Measurements from ENCODE around the gene UCP2.

UCP2 gene

GRCh38 chr11:74019104-74019738 is 36.6 kb upstream of the UCP2 start:
- Histone ChIP-seq H2AFZ (ENCODE audit: low read depth) (no peak overlapping the region), H3K36me3 (ENCODE audit: insufficient read depth) (no peaks in the 10 kb centered on the region), H3K4me2 (no peak overlapping the region), H3K79me2 (ENCODE audit: insufficient read depth, low read depth) (no peaks in the 10 kb centered on the region), H3K4me1 (ENCODE audit: low read depth, poor library complexity, severe bottlenecking) (peaks cover 6% of the 10 kb centered on the region), H3K27me3 (ENCODE audit: insufficient read depth, low read depth) (no peaks in the 10 kb centered on the region), H4K20me1 (ENCODE audit: insufficient read depth) (no peaks in the 10 kb centered on the region), H3K4me3 (IDR thresholded peaks at IDR 0.05; ENCODE audit: insufficient read depth, low read depth, low read length) (no peak overlapping the region), H3K9ac (no peak overlapping the region), H3K27ac (no peak overlapping the region)
- TF ChIP-seq CTCF (conservative IDR thresholded peaks at IDR 0.05; ENCODE audit: low read depth, low read length) = no peak

GRCh38 chr11:74018331-74019005 is 35.8 kb upstream of the UCP2 start:
- Histone ChIP-seq H3K4me1 (ENCODE audit: low read depth, poor library complexity, severe bottlenecking) (peaks cover 6% of the 10 kb centered on the region), H3K4me2 (no peak overlapping the region), H3K27ac (no peak overlapping the region), H3K36me3 (ENCODE audit: insufficient read depth) (no peaks in the 10 kb centered on the region), H3K79me2 (ENCODE audit: insufficient read depth, low read depth) (no peaks in the 10 kb centered on the region), H3K9ac (no peak overlapping the region), H4K20me1 (ENCODE audit: insufficient read depth) (no peaks in the 10 kb centered on the region), H3K4me3 (IDR thresholded peaks at IDR 0.05; ENCODE audit: insufficient read depth, low read depth, low read length) (no peak overlapping the region), H2AFZ (ENCODE audit: low read depth) (no peak overlapping the region), H3K27me3 (ENCODE audit: insufficient read depth, low read depth) (no peaks in the 10 kb centered on the region)
- no peak for TF ChIP-seq CTCF (conservative IDR thresholded peaks at IDR 0.05; ENCODE audit: low read depth, low read length)

GRCh38 chr11:74017631-74018030 is 35.0 kb upstream of the UCP2 start:
- Histone ChIP-seq H2AFZ (ENCODE audit: low read depth) (no peak overlapping the region), H3K4me3 (IDR thresholded peaks at IDR 0.05; ENCODE audit: insufficient read depth, low read depth, low read length) (no peak overlapping the region), H3K9ac (no peak overlapping the region), H3K36me3 (ENCODE audit: insufficient read depth) (no peaks in the 10 kb centered on the region), H3K4me1 (ENCODE audit: low read depth, poor library complexity, severe bottlenecking) (peaks cover 6% of the 10 kb centered on the region), H4K20me1 (ENCODE audit: insufficient read depth) (no peaks in the 10 kb centered on the region), H3K27me3 (ENCODE audit: insufficient read depth, low read depth) (no peaks in the 10 kb centered on the region), H3K4me2 (no peak overlapping the region), H3K27ac (no peak overlapping the region), H3K79me2 (ENCODE audit: insufficient read depth, low read depth) (no peaks in the 10 kb centered on the region)
- no peak for TF ChIP-seq CTCF (conservative IDR thresholded peaks at IDR 0.05; ENCODE audit: low read depth, low read length)

GRCh38 chr11:74015919-74016684 is 33.5 kb upstream of the UCP2 start:
- H3K9ac ChIP-seq = no peak overlapping the region
- no peaks in the 10 kb centered on the region for H4K20me1 ChIP-seq (ENCODE audit: insufficient read depth)
- H3K4me1 ChIP-seq (ENCODE audit: low read depth, poor library complexity, severe bottlenecking) = peaks cover 6% of the 10 kb centered on the region

More at GRCh38 chr11:74015919-74016684, 33.5 kb upstream of the UCP2 start:
- Histone ChIP-seq H3K79me2 (ENCODE audit: insufficient read depth, low read depth) (no peaks in the 10 kb centered on the region), H3K27ac (no peak overlapping the region), H3K4me2 (no peak overlapping the region), H3K4me3 (IDR thresholded peaks at IDR 0.05; ENCODE audit: insufficient read depth, low read depth, low read length) (no peak overlapping the region), H2AFZ (ENCODE audit: low read depth) (no peak overlapping the region), H3K27me3 (ENCODE audit: insufficient read depth, low read depth) (no peaks in the 10 kb centered on the region), H3K36me3 (ENCODE audit: insufficient read depth) (no peaks in the 10 kb centered on the region)
- no peak for TF ChIP-seq CTCF (conservative IDR thresholded peaks at IDR 0.05; ENCODE audit: low read depth, low read length)
